ENCODE data around the gene HECW1.
A peak's percentile ranks its signal among the peaks of the same experiment; 100 is the strongest.
"Not testable (repeated sequence)": the region's sequence is repeated elsewhere in the genome, so short reads cannot be mapped to it uniquely, and the experiment has no call there.

The HECW1 gene

DNA sequence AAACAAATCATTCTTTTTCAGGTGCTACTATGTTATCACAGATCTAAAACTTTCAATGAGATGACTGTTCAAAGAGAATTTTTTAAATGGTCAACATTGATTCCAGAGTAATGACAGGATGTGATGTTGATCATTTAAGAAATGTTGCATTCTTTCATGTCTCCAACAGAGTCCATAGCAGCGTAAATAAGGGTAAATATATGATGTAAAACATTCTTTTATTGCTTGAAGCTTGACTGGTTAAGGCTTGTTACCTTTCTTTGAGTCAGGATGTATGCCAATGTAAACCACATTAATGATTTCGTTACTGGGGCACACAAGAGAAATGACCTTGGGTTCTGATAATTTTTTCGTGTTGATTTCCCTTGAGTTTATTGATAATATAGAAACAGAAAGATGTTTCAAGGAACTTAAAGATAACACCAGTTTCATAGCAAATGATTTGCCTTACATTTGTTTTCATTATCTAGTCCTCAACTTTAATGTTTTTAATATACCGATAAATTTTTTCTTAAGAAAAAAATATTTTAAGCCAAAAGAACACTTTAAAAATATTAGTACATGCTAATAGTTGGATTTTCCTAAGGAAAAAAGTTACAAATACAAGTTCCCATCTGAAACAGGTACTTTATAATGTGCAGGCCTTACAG, 473.9 kb downstream of the HECW1 start:
- peak in 1 of 2 donors; percentile 14 for ATAC-seq

DNA sequence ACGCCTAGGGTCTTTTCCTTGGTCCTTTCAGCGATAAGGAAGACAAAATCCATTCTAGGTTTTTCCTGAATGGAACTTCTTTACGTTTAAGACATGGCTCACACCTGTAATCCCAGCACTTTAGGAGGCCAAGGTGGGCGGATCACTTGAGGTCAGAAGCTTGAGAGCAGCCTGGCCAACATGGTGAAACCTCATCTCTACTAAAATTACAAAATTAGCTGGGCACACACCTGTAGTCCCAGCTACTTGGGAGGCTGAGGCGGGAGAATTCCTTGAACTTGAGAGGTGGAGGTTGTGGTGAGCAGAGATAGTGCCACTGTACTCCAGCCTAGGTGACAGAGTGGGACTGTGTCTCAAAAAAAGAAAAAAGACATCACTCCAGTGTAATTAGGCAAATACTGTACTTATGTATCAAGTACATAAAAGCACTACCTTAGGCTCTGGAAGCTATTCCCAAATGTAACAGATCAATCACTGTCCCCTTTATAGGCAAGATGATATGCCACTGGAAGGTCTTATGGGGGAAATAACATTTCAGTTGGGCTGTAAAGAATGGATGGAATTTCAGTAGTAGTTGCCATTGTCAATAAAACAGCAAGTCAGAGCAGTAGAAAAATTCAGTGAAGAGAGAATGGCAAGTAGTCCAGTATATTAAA, 476.2 kb downstream of the HECW1 start:
- ATAC-seq: no peak

DNA sequence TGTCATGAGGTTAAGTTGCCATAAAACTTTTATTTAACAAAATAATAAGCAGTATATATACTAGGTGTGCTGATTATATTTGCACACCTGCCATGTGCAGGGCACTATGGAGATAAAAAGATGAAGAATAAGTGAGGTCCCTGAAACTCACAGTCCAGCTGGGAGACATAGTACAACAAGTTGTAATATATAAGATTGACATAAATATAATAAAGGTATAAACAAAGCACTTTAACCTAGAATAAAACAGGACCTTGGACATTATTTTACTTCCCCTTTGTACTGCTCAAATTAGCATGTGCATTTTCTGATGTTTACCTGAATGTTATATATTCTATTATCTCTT, 476.7 kb downstream of the HECW1 start:
- no peak for ATAC-seq

DNA sequence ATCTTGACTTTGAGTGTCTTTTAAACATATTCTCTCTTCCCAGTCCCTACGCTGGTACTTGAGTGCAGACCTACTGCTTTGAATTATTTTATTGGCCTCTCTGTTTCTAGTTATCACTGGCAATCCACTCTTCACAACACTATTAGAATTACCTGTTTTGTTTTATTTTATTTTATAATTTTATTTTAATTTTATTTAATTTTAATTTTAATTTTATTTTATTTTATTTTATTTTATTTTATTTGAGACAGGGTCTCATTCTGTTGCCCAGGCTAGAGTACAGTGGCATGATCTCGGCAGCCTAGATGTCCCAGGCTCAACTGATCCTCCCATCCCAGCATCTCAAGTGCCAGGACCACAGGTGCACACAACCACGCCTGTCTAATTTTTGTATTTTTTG, 477.3 kb downstream of the HECW1 start:
- no peak for ATAC-seq

DNA sequence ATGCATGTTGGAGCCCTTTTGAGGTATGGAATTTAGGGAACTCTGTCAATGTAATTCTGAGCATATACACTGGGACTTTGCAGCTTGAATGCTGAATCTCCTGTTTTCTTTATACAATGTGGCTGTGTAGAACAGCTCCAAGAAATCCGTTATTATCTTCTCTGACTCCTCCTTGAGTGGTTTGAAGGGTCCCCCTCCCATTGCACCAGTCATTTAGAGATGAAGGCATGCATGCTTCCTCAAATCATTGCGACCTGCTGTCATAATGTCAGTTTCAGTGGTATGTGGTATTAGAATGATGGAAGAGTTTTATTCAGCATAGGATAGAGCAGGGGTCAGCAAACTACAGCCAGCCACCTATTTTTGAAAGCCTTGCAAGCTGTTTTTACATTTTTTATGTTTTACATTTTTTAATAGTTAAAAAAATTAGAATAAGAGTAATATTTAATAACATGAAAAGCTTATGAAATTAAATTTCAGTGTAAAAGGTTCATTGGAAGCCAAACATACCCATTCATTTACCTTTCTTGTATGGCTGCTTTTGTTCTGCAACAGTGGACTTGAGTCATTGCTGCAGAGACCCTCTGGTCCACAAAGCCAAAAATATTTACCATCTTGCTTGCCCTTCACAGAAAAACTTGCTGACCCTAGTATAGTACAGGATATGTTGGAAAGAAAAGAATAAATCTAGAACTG, 478.6 kb downstream of the HECW1 start:
- peak; percentile 52 to 53 for ATAC-seq

DNA sequence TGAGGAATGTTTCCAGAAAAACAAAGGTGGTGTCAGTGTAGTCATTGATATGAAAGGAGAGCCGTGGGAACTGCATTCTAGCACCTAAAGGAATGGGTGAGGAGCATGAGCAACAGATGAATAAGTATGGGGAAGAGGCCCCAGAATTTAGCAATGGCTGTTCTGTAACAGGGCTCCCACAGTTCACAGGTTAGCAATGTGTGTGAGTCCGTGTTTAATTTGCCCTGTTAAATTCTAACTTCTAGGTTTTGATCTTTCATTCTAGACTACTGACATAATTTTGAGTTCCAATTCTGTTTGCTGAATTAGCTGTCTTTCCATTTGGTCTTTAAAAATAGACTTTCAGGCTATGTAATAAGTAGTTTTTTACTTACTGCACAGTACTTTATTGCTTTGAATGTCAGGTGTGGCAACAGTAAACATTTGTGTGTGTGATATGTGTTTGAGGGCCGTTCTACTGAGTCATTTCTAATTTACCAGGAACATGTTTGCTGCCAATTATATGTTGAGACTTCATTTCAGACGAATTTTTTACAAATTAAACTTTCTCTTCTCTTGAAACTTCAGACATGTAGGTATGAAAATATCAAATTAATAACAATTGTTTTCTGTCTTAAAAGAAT, 479.2 kb downstream of the HECW1 start:
- peak in 1 of 2 donors; percentile 19 for ATAC-seq

DNA sequence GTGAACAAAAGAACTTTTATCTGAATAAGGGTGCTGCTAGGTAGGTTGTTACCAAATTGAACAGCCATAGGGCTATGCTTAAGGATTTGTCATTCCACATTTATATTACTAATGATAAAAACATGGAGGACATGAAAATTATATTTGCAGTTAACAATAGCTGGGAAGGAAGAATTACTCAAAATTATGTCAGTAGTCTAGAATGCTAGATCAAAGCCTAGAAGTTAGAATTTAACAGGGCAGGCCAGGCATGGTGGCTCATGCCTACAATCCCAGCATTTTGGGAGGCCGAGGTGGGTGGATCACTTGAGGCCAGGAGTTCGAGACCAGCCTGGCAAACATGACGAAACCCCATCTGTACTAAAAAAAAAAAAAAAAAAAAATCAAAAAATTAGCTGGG, 479.9 kb downstream of the HECW1 start:
- no peak for ATAC-seq

DNA sequence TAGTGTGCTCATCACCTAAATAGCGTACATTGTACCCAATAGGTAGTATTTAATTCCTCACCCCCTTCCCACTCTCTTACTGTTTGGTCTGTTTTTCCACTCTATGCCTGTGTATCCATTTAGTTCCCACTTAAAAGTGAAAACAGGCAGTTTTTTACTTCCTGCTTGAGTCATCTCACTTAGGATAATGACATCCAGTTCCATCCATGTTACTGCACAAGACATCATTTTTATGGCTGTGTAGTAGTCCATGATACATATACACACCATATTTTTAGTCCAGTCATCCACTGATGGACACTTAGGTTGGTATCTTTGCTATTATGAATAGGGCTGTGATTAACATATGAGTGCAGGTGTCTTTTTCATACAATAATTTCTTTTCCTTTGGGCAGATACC, 480.6 kb downstream of the HECW1 start:
- no peak for ATAC-seq

DNA sequence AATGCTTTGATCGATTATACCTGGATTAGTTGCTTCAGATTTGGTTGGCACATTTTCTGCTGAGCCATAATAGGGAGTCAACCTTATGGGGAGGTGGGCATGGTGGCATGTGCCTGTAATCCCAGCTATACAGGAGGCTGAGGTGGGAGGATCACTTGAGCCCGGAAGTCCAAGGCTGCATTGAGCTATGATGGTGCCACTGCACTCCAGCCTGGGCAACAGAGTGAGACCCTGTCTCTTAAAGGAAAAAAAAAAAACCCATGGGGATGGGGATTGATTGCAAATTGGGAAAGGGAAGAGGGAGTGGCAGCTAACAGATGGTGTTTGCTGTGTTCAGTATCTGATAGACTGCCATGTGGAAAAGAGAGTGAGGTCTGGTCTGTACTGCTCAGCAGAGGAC, 481.6 kb downstream of the HECW1 start:
- no peak for ATAC-seq

DNA sequence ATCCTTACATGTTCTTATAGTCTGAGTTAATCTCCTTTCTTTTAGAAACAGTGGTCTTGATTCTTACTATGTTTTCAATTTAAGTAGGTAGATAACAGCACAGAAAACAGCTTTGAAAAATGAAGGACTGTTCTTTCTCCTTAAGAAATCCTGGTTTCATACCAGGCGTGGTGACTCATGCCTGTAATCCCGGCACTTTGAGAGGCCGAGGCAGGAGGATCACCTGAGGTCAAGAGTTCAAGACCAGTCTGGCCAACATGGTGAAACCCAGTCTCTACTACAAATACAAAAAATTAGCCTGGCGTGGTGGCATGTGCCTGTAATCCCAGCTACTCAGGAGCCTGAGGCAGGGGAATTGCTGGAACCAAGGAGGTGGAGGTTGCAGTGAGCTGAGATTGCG, 484.0 kb downstream of the HECW1 start:
- ATAC-seq: not testable (repeated sequence)

DNA sequence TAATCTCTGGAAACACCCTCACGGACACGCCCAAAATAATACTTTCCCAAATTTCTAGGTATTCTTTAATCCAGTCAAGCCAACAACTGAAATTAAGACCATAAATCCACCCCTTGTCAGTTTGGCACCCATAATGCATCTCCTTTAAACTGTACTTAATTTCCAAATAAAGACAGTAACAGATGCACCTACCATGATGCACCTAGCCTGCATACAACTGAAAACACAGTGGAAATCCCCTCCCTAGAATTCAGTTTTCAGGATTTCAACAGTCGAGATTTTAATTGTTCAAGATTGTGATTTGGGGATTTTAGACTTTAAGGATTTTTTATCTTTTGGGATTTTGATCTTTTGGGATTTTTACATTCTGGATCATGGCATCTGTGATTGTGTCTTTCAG, 487.6 kb downstream of the HECW1 start:
- no peak for ATAC-seq

DNA sequence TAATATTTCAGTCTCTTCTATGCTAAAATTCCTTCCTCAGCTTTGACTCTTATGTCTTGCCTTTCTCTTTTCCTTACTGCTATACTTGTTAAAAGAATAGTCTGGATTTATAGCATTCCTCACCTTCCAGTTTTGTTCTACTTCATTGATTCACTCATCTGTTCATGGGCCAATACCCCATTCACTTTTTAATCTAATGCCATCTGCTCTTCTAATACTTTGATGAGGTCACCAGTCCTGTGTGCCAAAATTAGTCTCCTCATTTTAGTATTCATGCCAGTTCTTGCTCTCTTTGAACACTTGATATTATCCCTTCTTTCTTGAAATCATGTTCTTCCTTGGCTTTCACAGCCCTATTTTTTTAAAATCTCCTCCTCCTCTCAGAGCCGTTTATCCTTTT, 489.8 kb downstream of the HECW1 start:
- no peak for ATAC-seq

DNA sequence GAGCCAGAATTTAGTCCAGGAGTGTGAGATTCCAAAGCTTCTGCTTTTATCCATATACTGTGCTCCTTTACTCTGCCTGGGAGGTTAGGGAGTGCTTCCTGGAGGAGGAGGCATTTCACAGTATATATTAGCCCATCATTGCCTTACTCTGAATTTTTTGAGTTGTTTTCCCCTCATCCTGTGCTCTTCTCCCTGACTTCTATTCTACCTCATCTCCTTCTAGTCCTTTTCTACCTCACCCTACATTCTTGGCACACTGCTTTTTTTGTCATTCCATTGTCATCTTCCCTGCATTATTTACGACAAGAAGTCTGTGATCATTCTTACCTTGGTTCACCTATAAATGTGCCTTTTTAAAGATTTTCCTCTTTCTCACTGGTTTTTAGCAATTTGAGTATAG, 491.8 kb downstream of the HECW1 start:
- ATAC-seq: no peak

DNA sequence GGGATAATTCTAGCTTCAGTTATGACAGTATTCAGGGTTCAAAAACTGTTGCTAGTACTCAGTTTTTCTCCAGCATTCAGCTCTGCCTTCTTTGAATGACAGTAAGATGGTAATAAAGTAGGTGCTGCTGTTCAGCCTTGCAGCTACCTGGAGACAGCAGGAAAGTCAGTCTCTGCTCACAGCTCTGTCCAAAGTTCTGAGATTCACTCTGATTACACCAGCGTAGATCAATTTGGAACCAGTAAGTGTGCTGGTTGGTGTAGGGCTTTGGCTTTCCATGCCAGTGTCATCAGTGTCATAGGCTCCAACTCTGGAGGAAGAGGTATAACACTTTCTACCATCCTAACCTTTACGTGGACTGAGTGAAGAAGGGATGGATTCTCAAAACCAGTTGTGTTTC, 496.6 kb downstream of the HECW1 start:
- ATAC-seq: no peak

DNA sequence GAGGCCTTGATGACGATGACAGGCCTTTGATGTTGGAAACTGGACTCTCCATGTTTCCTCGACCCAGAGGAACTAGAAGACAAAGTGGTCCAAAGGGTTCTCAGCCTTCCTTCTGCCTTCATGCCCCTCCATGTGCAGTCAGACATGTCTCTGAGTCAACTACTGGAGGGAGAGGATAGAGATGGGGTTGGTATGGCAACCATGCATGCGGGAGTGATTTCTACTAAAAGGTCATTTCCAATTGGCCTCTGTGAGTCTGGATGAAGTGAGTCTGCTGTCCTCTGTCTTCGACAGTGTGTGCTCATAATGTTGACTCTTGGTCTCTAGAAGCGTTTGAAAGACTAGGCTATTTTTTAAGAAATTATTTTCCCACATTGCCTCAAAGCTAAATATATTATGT, 499.7 kb downstream of the HECW1 start:
- ATAC-seq: no peak

DNA sequence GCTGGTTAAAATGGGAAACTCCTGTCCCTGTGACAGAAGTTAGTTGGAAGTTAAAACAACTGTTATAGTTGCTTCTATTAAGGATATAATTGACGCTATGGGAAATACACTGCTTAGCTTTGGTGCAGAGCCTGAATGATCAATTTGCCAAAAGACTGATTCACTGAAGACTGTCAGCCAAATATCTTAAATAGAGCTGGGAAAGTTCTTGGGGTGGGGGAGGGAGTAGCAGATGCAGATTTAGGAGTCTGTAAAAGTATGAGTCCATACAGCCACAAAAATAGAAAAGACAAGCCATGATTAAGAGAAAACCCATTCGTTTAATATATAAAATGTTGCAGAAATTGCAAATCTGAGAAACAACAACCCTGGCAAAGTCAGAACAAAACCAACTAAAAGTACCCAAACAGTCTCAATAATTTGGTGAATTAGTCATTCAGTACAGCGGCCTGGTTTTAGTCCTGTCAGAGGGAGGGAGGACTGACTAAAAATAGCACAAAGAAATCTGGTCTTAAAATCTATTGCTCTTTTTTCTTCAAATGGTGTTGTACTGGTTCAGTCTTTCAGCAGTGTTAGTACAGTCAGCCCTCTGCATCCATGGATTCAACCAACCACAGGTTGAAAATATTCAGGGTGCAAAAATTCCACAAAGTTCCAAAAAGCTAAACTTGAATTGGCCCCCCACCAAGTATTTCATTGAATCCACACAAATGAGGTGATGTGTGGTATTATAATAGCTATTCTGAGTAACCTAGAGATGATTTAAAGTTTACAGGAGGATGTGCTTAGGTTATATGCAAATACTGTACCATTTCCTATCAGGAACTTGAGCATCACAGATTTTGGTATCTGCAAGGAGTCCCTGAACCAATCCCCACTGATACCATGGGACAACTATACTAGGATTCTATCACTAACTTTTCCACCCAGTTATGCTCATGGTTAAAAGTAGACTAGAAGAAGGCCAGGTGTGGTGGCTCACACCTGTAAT, 500.4 kb downstream of the HECW1 start:
- peak; percentile 91 to 93 for ATAC-seq

Measured in activated CD4-positive, CD25-positive, alpha-beta regulatory T cell treated with anti-CD3 and anti-CD28 coated beads, Interleukin-2, amount 50 U/mL, for 24 hours (primary cell).